ENCODE data around the gene AUNIP. TPM values are rescaled to one million over a fixed set of nuclear protein-coding genes. Genes with fewer than 3 reads are reported as not detected.

Gene AUNIP
- total RNA-seq, 1 experiment from 2014 or later: 12.1 TPM

DNA sequence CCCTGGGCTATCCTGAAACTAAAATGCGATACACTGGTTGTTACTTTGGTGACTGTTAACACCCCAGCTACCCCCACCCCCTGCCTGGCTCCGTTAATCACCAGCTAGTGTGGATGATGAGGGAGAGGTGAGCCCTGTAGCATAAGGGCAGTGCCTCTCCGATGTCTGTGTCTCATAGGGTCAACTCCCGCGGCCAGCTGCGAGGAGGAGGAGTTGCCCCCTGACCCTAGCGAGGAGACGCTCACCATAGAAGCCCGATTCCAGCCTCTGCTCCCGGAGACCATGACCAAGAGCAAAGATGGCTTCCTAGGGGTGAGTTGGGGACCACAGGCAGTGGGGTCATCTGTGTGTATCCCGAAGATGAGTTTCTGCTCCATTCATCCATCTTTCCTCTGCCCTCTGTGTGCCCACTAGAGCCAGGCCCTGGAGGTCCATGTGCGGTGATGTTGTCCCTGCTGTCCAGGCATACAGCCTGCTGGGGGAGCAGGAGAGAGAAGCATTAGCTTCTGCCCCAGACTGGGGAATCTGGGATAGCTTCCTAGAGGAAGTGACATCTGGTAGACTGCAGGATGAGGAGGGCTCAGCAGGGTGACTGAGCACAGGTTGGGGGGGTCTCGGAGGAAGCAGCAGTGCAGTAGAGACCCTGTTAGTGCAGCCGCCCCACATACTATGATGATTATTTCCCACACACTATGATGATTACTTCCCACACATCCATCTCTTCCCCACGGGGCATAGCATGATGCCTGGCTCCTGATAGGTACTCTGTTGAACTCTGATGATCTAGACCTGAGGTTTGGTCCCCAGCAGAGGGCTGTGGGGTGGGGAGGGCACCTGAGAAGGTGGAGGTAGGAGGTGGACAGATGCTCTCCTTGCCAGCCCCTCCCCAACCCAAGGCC is 54.0 kb downstream of the AUNIP start:
- H2AFZ ChIP-seq (ENCODE audit: low read depth, low read length, poor library complexity, severe bottlenecking): no peak overlapping the region
- TF ChIP-seq EGR1 (IDR thresholded peaks at IDR 0.05; ENCODE audit: low read depth) (no peak), RAD21 (IDR thresholded peaks at IDR 0.05; ENCODE audit: low read depth) (no peak), SIN3A (IDR thresholded peaks at IDR 0.05; ENCODE audit: low read depth) (no peak), POLR2A (IDR thresholded peaks at IDR 0.05; ENCODE audit: borderline replicate concordance, extremely low read depth, insufficient read depth, insufficient read length) (no peak), CEBPB (IDR thresholded peaks at IDR 0.05; ENCODE audit: low read depth) (no peak), CBX3 (IDR thresholded peaks at IDR 0.05; ENCODE audit: low read depth) (no peak), SP1 (IDR thresholded peaks at IDR 0.05; ENCODE audit: low read depth) (no peak), EZH2 (IDR thresholded peaks at IDR 0.05) (no peak), ZFX (IDR thresholded peaks at IDR 0.05) (no peak), JUND (IDR thresholded peaks at IDR 0.05) (no peak), POLR2AphosphoS5 (IDR thresholded peaks at IDR 0.05; ENCODE audit: low read depth, low read length) (no peak), EZH2phosphoT487 (IDR thresholded peaks at IDR 0.05; ENCODE audit: borderline replicate concordance) (no peak), TCF7L2 (IDR thresholded peaks at IDR 0.05; ENCODE audit: borderline replicate concordance, extremely low read depth, insufficient read depth, insufficient read length) (no peak), ZNF274 (IDR thresholded peaks at IDR 0.05; ENCODE audit: low read depth, low read length) (no peak), FOSL1 (IDR thresholded peaks at IDR 0.05; ENCODE audit: low read depth) (no peak)
- TF ChIP-seq, protein P1, sequence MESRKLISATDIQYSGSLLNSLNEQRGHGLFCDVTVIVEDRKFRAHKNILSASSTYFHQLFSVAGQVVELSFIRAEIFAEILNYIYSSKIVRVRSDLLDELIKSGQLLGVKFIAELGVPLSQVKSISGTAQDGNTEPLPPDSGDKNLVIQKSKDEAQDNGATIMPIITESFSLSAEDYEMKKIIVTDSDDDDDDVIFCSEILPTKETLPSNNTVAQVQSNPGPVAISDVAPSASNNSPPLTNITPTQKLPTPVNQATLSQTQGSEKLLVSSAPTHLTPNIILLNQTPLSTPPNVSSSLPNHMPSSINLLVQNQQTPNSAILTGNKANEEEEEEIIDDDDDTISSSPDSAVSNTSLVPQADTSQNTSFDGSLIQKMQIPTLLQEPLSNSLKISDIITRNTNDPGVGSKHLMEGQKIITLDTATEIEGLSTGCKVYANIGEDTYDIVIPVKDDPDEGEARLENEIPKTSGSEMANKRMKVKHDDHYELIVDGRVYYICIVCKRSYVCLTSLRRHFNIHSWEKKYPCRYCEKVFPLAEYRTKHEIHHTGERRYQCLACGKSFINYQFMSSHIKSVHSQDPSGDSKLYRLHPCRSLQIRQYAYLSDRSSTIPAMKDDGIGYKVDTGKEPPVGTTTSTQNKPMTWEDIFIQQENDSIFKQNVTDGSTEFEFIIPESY (IDR thresholded peaks at IDR 0.05; ENCODE audit: extremely low read depth, insufficient replicate concordance, low read length): no peak
- TF ChIP-seq, protein P2, sequence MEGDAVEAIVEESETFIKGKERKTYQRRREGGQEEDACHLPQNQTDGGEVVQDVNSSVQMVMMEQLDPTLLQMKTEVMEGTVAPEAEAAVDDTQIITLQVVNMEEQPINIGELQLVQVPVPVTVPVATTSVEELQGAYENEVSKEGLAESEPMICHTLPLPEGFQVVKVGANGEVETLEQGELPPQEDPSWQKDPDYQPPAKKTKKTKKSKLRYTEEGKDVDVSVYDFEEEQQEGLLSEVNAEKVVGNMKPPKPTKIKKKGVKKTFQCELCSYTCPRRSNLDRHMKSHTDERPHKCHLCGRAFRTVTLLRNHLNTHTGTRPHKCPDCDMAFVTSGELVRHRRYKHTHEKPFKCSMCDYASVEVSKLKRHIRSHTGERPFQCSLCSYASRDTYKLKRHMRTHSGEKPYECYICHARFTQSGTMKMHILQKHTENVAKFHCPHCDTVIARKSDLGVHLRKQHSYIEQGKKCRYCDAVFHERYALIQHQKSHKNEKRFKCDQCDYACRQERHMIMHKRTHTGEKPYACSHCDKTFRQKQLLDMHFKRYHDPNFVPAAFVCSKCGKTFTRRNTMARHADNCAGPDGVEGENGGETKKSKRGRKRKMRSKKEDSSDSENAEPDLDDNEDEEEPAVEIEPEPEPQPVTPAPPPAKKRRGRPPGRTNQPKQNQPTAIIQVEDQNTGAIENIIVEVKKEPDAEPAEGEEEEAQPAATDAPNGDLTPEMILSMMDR (IDR thresholded peaks at IDR 0.05 in 2 of 3, conservative IDR thresholded peaks at IDR 0.05 in 1 of 3; ENCODE audit: borderline replicate concordance in 1 of 3, insufficient read depth in 1 of 3, low read depth in 2 of 3, low read length in 2 of 3): no peak
- TF ChIP-seq, protein P3, sequence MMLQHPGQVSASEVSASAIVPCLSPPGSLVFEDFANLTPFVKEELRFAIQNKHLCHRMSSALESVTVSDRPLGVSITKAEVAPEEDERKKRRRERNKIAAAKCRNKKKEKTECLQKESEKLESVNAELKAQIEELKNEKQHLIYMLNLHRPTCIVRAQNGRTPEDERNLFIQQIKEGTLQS (IDR thresholded peaks at IDR 0.05): no peak
- TF ChIP-seq, protein P4, sequence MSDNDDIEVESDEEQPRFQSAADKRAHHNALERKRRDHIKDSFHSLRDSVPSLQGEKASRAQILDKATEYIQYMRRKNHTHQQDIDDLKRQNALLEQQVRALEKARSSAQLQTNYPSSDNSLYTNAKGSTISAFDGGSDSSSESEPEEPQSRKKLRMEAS (IDR thresholded peaks at IDR 0.05): no peak
- TF ChIP-seq, protein P5, sequence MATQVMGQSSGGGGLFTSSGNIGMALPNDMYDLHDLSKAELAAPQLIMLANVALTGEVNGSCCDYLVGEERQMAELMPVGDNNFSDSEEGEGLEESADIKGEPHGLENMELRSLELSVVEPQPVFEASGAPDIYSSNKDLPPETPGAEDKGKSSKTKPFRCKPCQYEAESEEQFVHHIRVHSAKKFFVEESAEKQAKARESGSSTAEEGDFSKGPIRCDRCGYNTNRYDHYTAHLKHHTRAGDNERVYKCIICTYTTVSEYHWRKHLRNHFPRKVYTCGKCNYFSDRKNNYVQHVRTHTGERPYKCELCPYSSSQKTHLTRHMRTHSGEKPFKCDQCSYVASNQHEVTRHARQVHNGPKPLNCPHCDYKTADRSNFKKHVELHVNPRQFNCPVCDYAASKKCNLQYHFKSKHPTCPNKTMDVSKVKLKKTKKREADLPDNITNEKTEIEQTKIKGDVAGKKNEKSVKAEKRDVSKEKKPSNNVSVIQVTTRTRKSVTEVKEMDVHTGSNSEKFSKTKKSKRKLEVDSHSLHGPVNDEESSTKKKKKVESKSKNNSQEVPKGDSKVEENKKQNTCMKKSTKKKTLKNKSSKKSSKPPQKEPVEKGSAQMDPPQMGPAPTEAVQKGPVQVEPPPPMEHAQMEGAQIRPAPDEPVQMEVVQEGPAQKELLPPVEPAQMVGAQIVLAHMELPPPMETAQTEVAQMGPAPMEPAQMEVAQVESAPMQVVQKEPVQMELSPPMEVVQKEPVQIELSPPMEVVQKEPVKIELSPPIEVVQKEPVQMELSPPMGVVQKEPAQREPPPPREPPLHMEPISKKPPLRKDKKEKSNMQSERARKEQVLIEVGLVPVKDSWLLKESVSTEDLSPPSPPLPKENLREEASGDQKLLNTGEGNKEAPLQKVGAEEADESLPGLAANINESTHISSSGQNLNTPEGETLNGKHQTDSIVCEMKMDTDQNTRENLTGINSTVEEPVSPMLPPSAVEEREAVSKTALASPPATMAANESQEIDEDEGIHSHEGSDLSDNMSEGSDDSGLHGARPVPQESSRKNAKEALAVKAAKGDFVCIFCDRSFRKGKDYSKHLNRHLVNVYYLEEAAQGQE (IDR thresholded peaks at IDR 0.05; ENCODE audit: low read depth): no peak
- ATAC-seq (no peak), DNase-seq (ENCODE audit: low read depth, low spot score) (no peak)
- no peak overlapping the region for H3K27ac ChIP-seq (ENCODE audit: low read depth, low read length)
- no peak overlapping the region for H3K4me3 ChIP-seq (replicated peaks in 1 of 2; ENCODE audit: low read depth in 1 of 2, low read length in 2 of 2)
- H4K20me1 ChIP-seq (ENCODE audit: insufficient read depth): no peaks in the 10 kb centered on the region
- peaks cover 3 to 8% of the 10 kb centered on the region in 2 experiments; a peak in 3 of 4 replicates for H3K4me1 ChIP-seq (ENCODE audit: control insufficient read depth in 1 of 2, insufficient read depth in 2 of 2, low read length in 2 of 2)
- ChIA-PET RAD21 (ENCODE audit: low non-redundant PET in 1 of 2, low total read pairs in 2 of 2, uncharacterized antibody in 2 of 2, unreplicated experiment in 2 of 2) (no interaction called here), POLR2A (no interaction called here), CTCF (no interaction called here)
- no peaks in the 10 kb centered on the region; a peak in 1 of 4 replicates for H3K36me3 ChIP-seq (ENCODE audit: control insufficient read depth in 1 of 2, insufficient read depth in 2 of 2, low read length in 2 of 2)
- no TSS peak for BruUV-seq (replicated peaks)
- no peaks in the 10 kb centered on the region for H3K79me2 ChIP-seq (ENCODE audit: insufficient read depth, low read length)
- no peaks in the 10 kb centered on the region for H3K9me3 ChIP-seq (ENCODE audit: control insufficient read depth in 1 of 2, insufficient read depth in 1 of 2, low read depth in 1 of 2, low read length in 2 of 2)
- no peak overlapping the region for H3K4me2 ChIP-seq (ENCODE audit: low read length)
- no peak overlapping the region for H3K9ac ChIP-seq (ENCODE audit: low read length)
- intact Hi-C loops (cut with micrococcal nuclease): no loop called here
- H3K9me2 ChIP-seq (ENCODE audit: insufficient read depth): no peaks in the 10 kb centered on the region
- no peaks in the 10 kb centered on the region for H3K27me3 ChIP-seq (ENCODE audit: insufficient read depth, low read length)

All from HCT116 (cell line).